Kidney (tissue), 14 donors: Measurements from ENCODE around the gene SYTL2. TPM values are rescaled to one million over a fixed set of nuclear protein-coding genes. Genes with fewer than 3 reads are reported as not detected.

Source experiments
- DNase-seq, 5 donors: peaks; one replicate each; pipeline ENCODE4 v3.0.0-alpha.2; 2013 to 2020
- FAIRE-seq: peaks from 2 replicates; lab custom pipeline; 2012; peaks lifted over from hg19 to GRCh38; lab: Jason Lieb, UNC
- H3K27ac ChIP-seq, 2 donors: one replicate each; pipeline ENCODE4 v1.7.0; 2013; ENCODE audit warnings: low read depth in 2 of 2, low read length in 2 of 2, inconsistent platforms in 1 of 2
- H3K27me3 ChIP-seq: one replicate; pipeline ENCODE4 v1.7.1; 2013; ENCODE audit warnings: low read length, inconsistent platforms; ENCODE audit not compliant: control insufficient read depth, insufficient read depth
- H3K36me3 ChIP-seq, 3 donors: one replicate each; pipeline versions ENCODE4 v1.7.0 to v1.7.1; 2013; ENCODE audit warnings: low read length in 3 of 3, control low read depth in 1 of 3, inconsistent platforms in 1 of 3; ENCODE audit not compliant: insufficient read depth in 3 of 3, control insufficient read depth in 2 of 3
- H3K4me1 ChIP-seq, 3 donors: one replicate each; pipeline versions ENCODE4 v1.7.0 to v1.7.1; 2013; ENCODE audit warnings: low read length in 3 of 3, inconsistent platforms in 1 of 3, low read depth in 1 of 3; ENCODE audit not compliant: control insufficient read depth in 2 of 3, insufficient read depth in 2 of 3
- H3K4me3 ChIP-seq, 3 donors: one replicate each; pipeline versions ENCODE4 v1.7.0 to v1.8.1; 2013; ENCODE audit warnings: low read length in 3 of 3, control low read depth in 1 of 3, inconsistent platforms in 1 of 3
- H3K9ac ChIP-seq, 3 donors: one replicate each; pipeline versions ENCODE4 v1.7.0 to v1.7.1; 2013; ENCODE audit warnings: low read length in 3 of 3, control low read depth in 1 of 3, inconsistent platforms in 1 of 3
- H3K9me3 ChIP-seq, 3 donors: one replicate each; pipeline versions ENCODE4 v1.7.0 to v1.7.1; 2013; ENCODE audit warnings: low read length in 3 of 3, control low read depth in 1 of 3, inconsistent platforms in 1 of 3; ENCODE audit not compliant: control insufficient read depth in 2 of 3, insufficient read depth in 1 of 3
- CTCF ChIP-seq: IDR thresholded peaks from 3 replicates; pipeline ENCODE4 v1.5.1; 2012; ENCODE audit warnings: mild to moderate bottlenecking, moderate library complexity, borderline replicate concordance; ENCODE audit not compliant: insufficient read depth; ENCODE audit errors: extremely low read depth
- intact Hi-C: fragments of 100-400 bp; cut with DNase I; formaldehyde crosslinking; loops from one replicate; pipeline ENCODE4 v1.11.1; 2022
- polyA plus RNA-seq: library from polyadenylated mRNA; stranded (reverse); fragments of 350-450 nt; fragmentation: Illumina TruSeq; extraction: RNeasy Lipid Tissue Mini Kit (QIAGEN cat#74804); gene quantifications from one replicate; pipeline ENCODE4 v1.2.3, GENCODE V29; 2014; ENCODE audit warnings: low read depth, low replicate concordance; ENCODE audit not compliant: insufficient read depth
- total RNA-seq: library from RNA; stranded (reverse); fragmentation: NEBNext Ultra II Directional; extraction: Animal tissue kit (Norgen Biotek cat#: 25700); gene quantifications from one replicate; pipeline ENCODE4 v1.2.1, GENCODE V29; 2021
- donor health status: control.
- donor health status: control.
- donor health status: control.
- donor health status: control.
- donor health status: control.
- donor health status: DM: yes; HTN: yes; CAD: no.
- donor health status: Normal renal cell carcinoma (clear cell type).

Gene SYTL2
- total and polyA plus RNA-seq, 2 donors from 2014 or later, result 19.8 to 187 TPM

- no peak for TF ChIP-seq CTCF
- Histone ChIP-seq H3K27ac (peak overlapping the region in 1 of 2 donors; percentile 2), H3K4me3 (no peak overlapping the region), H3K9me3 (no peaks in the 10 kb centered on the region), H3K9ac (peak overlapping the region in 1 of 3 donors; percentile 27), H3K4me1 (peaks cover 0 to 3% (median 0%) of the 10 kb centered on the region in 3 donors), H3K36me3 (peaks cover 0 to 12% (median 2%) of the 10 kb centered on the region in 3 donors), H3K27me3 (no peaks in the 10 kb centered on the region)
- intact Hi-C loops, result no loop called here
- DNase-seq (peak in 2 of 5 donors; percentile 46 to 64), FAIRE-seq (no peak)
Observed at GRCh38 chr11:85735876-85736460, 75.0 kb downstream of the SYTL2 start.

DNA sequence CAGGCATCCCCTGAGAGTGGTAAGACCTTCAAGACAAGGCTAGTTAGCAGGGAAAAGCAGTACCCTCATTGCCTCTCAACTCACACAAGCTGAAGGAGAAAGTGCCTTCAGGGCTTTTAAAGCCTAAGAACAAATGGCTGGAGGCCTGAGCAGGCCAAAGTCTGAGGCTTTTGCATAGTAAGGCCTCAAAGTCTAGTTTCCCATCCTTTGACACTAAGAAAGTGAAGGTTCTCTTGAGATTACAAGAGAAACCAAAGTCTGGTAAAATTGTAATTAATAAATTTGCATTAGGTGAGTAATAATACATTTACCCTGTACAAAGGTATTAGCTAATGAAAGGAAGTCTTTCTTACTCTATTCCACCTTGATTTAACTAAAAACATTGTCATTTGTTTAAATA is 78.0 kb downstream of the SYTL2 start:
- Histone ChIP-seq H3K4me3 (no peak overlapping the region), H3K27ac (no peak overlapping the region), H3K27me3 (no peaks in the 10 kb centered on the region), H3K4me1 (peaks cover 0 to 3% (median 0%) of the 10 kb centered on the region in 3 donors), H3K9me3 (no peaks in the 10 kb centered on the region), H3K36me3 (peaks cover 0 to 12% (median 2%) of the 10 kb centered on the region in 3 donors), H3K9ac (no peak overlapping the region)
- no peak for TF ChIP-seq CTCF
- DNase-seq, result no peak
- intact Hi-C loops, result no loop called here
- no peak for FAIRE-seq

- no peak for TF ChIP-seq CTCF
- H3K9ac ChIP-seq, result no peak overlapping the region
- intact Hi-C loops, result no loop called here
- DNase-seq (peak in 3 of 5 donors; percentile 34 to 80 (median 79)), FAIRE-seq (no peak)
- H3K36me3 ChIP-seq, result peaks cover 0 to 6% (median 0%) of the 10 kb centered on the region in 3 donors
- H3K9me3 ChIP-seq, result no peaks in the 10 kb centered on the region
- H3K4me1 ChIP-seq, result no peaks in the 10 kb centered on the region
- H3K4me3 ChIP-seq, result no peak overlapping the region
- no peak overlapping the region for H3K27ac ChIP-seq
- no peaks in the 10 kb centered on the region for H3K27me3 ChIP-seq
Observed at GRCh38 chr11:85726381-85726780, 84.6 kb downstream of the SYTL2 start.
